ENCODE results near the gene C12orf54.

GRCh38 chr12:48482198-48482597 is at the start of gene C12orf54:
- no peak for TF ChIP-seq BHLHE40 (IDR thresholded peaks at IDR 0.05; ENCODE audit: borderline replicate concordance in 1 of 2, low read depth in 2 of 2, low read length in 1 of 2)
- TF ChIP-seq CTCF (IDR thresholded peaks at IDR 0.05 in 2 of 3, conservative IDR thresholded peaks at IDR 0.05 in 1 of 3; ENCODE audit: control insufficient read depth in 2 of 3, extremely low read depth in 1 of 3, insufficient read depth in 1 of 3, low read depth in 3 of 3, low read length in 3 of 3), result no peak
- TF ChIP-seq USF1 (IDR thresholded peaks at IDR 0.05; ENCODE audit: borderline replicate concordance, extremely low read length, insufficient read depth, low read depth, low read length), result no peak
- no peak for TF ChIP-seq EP300 (IDR thresholded peaks at IDR 0.05; ENCODE audit: borderline replicate concordance in 1 of 2, control insufficient read depth in 1 of 2, low read depth in 2 of 2, low read length in 2 of 2)
- no peak for TF ChIP-seq SMC3 (IDR thresholded peaks at IDR 0.05; ENCODE audit: borderline replicate concordance, low read length)
- no peak for TF ChIP-seq EZH2 (IDR thresholded peaks at IDR 0.05; ENCODE audit: borderline replicate concordance, control insufficient read depth, low read depth, low read length)
- TF ChIP-seq POLR2AphosphoS5 (IDR thresholded peaks at IDR 0.05; ENCODE audit: low read length), result no peak
